Kidney (tissue), 14 donors: ENCODE data around the gene ABCB9. TPM values are rescaled to one million over a fixed set of nuclear protein-coding genes. Genes with fewer than 3 reads are reported as not detected.
A peak's percentile ranks its signal among the peaks of the same experiment; 100 is the strongest.

ENCODE experiments used
- DNase-seq, 5 donors: peaks; one replicate each; pipeline ENCODE4 v3.0.0-alpha.2; 2013 to 2020
- FAIRE-seq: peaks from 2 replicates; lab custom pipeline; 2012; peaks lifted over from hg19 to GRCh38; lab: Jason Lieb, UNC
- H3K27ac ChIP-seq, 2 donors: one replicate each; pipeline ENCODE4 v1.7.0; 2013; ENCODE audit warnings: low read depth in 2 of 2, low read length in 2 of 2, inconsistent platforms in 1 of 2
- H3K27me3 ChIP-seq: one replicate; pipeline ENCODE4 v1.7.1; 2013; ENCODE audit warnings: low read length, inconsistent platforms; ENCODE audit not compliant: control insufficient read depth, insufficient read depth
- H3K36me3 ChIP-seq, 3 donors: one replicate each; pipeline versions ENCODE4 v1.7.0 to v1.7.1; 2013; ENCODE audit warnings: low read length in 3 of 3, control low read depth in 1 of 3, inconsistent platforms in 1 of 3; ENCODE audit not compliant: insufficient read depth in 3 of 3, control insufficient read depth in 2 of 3
- H3K4me1 ChIP-seq, 3 donors: one replicate each; pipeline versions ENCODE4 v1.7.0 to v1.7.1; 2013; ENCODE audit warnings: low read length in 3 of 3, inconsistent platforms in 1 of 3, low read depth in 1 of 3; ENCODE audit not compliant: control insufficient read depth in 2 of 3, insufficient read depth in 2 of 3
- H3K4me3 ChIP-seq, 3 donors: one replicate each; pipeline versions ENCODE4 v1.7.0 to v1.8.1; 2013; ENCODE audit warnings: low read length in 3 of 3, control low read depth in 1 of 3, inconsistent platforms in 1 of 3
- H3K9ac ChIP-seq, 3 donors: one replicate each; pipeline versions ENCODE4 v1.7.0 to v1.7.1; 2013; ENCODE audit warnings: low read length in 3 of 3, control low read depth in 1 of 3, inconsistent platforms in 1 of 3
- H3K9me3 ChIP-seq, 3 donors: one replicate each; pipeline versions ENCODE4 v1.7.0 to v1.7.1; 2013; ENCODE audit warnings: low read length in 3 of 3, control low read depth in 1 of 3, inconsistent platforms in 1 of 3; ENCODE audit not compliant: control insufficient read depth in 2 of 3, insufficient read depth in 1 of 3
- CTCF ChIP-seq: IDR thresholded peaks from 3 replicates; pipeline ENCODE4 v1.5.1; 2012; ENCODE audit warnings: mild to moderate bottlenecking, moderate library complexity, borderline replicate concordance; ENCODE audit not compliant: insufficient read depth; ENCODE audit errors: extremely low read depth
- intact Hi-C: fragments of 100-400 bp; cut with DNase I; formaldehyde crosslinking; loops from one replicate; pipeline ENCODE4 v1.11.1; 2022
- polyA plus RNA-seq: library from polyadenylated mRNA; stranded (reverse); fragments of 350-450 nt; fragmentation: Illumina TruSeq; extraction: RNeasy Lipid Tissue Mini Kit (QIAGEN cat#74804); gene quantifications from one replicate; pipeline ENCODE4 v1.2.3, GENCODE V29; 2014; ENCODE audit warnings: low read depth, low replicate concordance; ENCODE audit not compliant: insufficient read depth
- total RNA-seq: library from RNA; stranded (reverse); fragmentation: NEBNext Ultra II Directional; extraction: Animal tissue kit (Norgen Biotek cat#: 25700); gene quantifications from one replicate; pipeline ENCODE4 v1.2.1, GENCODE V29; 2021
- donor health status: control.
- donor health status: control.
- donor health status: control.
- donor health status: control.
- donor health status: control.
- donor health status: DM: yes; HTN: yes; CAD: no.
- donor health status: Normal renal cell carcinoma (clear cell type).

The ABCB9 gene
- total and polyA plus RNA-seq, 2 donors from 2014 or later: 4.6 to 7.6 TPM

DNA sequence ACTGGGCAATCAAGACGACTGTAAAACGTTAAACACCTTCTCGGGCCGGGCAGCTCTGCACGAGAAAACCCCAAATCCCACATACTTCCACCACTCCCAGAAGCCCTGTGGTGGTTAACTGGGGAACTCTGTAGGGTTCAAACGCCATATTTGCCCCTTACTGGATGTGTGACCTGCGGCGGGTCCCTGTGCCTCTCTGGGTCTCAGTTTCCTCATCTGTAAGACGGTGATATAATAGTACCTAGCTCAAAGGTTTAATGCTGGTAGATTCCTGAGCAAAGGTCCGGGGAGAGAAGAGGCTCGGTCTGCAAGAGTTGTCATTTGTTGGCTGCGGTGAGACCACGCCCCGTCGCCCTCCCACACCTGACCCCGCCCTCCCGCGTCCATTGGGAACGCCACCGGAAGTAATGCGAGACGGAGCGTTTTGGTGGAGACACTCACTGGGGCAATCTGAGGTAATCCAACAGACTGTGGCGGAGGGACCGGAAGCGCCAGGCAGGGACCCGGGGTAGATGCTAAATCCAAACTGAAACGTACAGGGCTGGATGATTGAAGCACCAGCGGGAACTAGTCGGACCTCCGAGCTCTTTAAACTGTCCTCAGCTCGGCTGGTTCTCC, 8.1 kb upstream of the ABCB9 start:
- H3K4me3 ChIP-seq: peak overlapping the region; percentile 91 to 98 (median 96)
- no peaks in the 10 kb centered on the region for H3K27me3 ChIP-seq
- H3K36me3 ChIP-seq: peaks cover 0 to 3% (median 0%) of the 10 kb centered on the region in 3 donors
- H3K27ac ChIP-seq: peak overlapping the region; percentile 94 to 99
- peak overlapping the region; percentile 57 to 90 (median 88) for H3K9ac ChIP-seq
- peak; percentile 99 to 100 (median 99) for DNase-seq
- intact Hi-C loops: no loop called here
- peaks cover 0 to 22% (median 7%) of the 10 kb centered on the region in 3 donors for H3K4me1 ChIP-seq
- TF ChIP-seq CTCF: no peak
- no peaks in the 10 kb centered on the region for H3K9me3 ChIP-seq
- peak; percentile 30 for FAIRE-seq

DNA sequence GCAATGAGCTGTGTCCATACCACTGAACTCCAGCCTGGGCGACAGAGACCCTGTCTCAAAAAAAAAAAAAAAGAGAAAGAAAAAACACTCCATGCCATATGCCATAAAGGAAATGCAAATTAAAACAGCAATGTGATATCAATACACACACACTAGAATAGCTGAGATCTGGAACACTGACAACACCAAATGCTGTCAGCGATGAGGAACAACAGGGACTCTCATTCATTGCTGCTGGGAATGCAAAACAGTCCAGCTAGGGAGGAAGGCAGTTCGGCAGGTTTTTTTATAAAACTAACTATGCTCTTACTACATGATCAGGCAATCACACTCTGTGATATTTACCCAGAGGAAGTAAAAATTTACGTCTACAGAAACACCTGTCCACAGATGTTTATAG, 3.4 kb upstream of the ABCB9 start:
- Histone ChIP-seq H3K4me3 (no peak overlapping the region), H3K27ac (no peak overlapping the region), H3K27me3 (no peaks in the 10 kb centered on the region), H3K36me3 (no peaks in the 10 kb centered on the region), H3K9ac (no peak overlapping the region), H3K4me1 (peaks cover 0 to 13% (median 5%) of the 10 kb centered on the region in 3 donors), H3K9me3 (no peaks in the 10 kb centered on the region)
- TF ChIP-seq CTCF: no peak
- FAIRE-seq: no peak
- DNase-seq: no peak
- intact Hi-C loops: no loop called here

- no peak overlapping the region for H3K27ac ChIP-seq
- no peaks in the 10 kb centered on the region for H3K36me3 ChIP-seq
- H3K4me3 ChIP-seq: no peak overlapping the region
- no peaks in the 10 kb centered on the region for H3K9me3 ChIP-seq
- no peak overlapping the region for H3K9ac ChIP-seq
- H3K27me3 ChIP-seq: no peaks in the 10 kb centered on the region
- FAIRE-seq (no peak), DNase-seq (no peak)
- no peak for TF ChIP-seq CTCF
- intact Hi-C loops: no loop called here
- H3K4me1 ChIP-seq: peaks cover 0 to 21% (median 13%) of the 10 kb centered on the region in 3 donors
Measured at GRCh38 chr12:122968104-122968503, 1.8 kb upstream of the ABCB9 start.
